ENCODE measurements around the gene SPTB. TPM values are rescaled to one million over a fixed set of nuclear protein-coding genes. Genes with fewer than 3 reads are reported as not detected.

The SPTB gene
- total and polyA plus RNA-seq, 9 of the 15 experiments (the other 6 are each of a cell fraction or from before 2014, with no cell fraction given): 0.21 to 45.9 (median 11.7) TPM

DNA sequence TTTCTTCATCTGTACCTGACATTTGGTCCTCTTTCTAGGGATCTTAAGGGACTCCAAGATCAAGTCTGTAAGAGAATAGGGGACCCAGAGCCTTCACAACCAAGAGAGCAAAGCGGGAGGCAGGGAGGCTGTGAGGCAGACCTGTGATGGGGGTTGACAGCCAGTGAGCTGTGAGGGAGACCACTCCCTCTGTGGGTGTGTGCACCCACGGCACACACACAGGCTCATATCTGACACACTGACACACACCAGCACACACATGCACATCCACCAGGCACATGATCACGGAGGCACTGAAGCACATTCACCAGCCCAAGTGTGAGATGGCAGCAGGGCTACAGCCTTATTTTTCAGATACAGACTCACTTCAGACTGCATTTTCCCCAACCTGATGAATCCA is 55.2 kb downstream of the SPTB start (continued):
- no peak for TF ChIP-seq ZBTB40 (IDR thresholded peaks at IDR 0.05)
- no peak for TF ChIP-seq ZBTB40 (CRISPR knock-in tag; IDR thresholded peaks at IDR 0.05)
- TF ChIP-seq ARNT (IDR thresholded peaks at IDR 0.05): no peak

Data from K562 (cell line).